ENCODE results near the gene DLGAP4. TPM values are rescaled to one million over a fixed set of nuclear protein-coding genes. Genes with fewer than 3 reads are reported as not detected.

Gene DLGAP4
- total and polyA plus RNA-seq, 4 donors, result 17.8 to 121 (median 70.7) TPM

DNA sequence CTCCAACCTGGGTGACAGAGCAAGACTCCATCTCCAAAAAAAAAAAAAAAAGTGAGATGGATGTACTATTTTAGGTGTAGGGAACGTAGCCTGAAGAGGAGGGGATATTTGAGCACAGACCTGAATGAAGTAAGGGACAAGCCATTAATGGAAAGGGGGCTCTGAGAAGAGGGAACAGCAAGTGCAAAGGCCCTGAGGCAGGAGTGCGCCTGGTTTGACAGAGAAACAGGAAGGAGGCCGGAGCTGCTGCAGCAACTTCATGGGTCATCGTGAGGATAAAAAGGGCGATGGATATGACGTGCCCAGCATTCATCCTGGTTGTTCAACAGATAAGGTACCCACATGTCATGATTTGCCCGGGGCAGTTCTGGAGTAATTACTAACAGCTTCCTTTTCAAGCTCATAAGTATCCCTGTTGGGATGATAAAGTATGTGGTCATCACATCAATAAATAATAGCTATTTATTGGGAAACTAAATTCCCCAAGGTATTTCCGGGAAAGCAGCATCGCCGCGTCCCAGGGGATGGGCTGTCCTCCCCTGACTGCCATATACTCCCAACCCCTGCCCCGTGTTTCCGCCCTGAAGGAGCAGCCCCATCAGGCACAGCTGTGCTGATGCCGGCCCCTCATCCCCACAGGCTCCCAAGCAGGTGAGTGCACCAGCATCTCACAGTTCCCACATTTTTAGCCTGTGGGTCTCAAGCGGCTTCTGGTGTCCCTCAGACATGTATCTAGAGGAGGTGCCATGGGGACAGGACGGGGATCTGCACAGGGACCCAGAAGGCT lies 43.4 kb downstream of the DLGAP4 start:
- no peak overlapping the region for H3K4me3 ChIP-seq (ENCODE audit: low read depth, low read length)
- no peaks in the 10 kb centered on the region for H3K4me1 ChIP-seq (ENCODE audit: control insufficient read depth, insufficient read depth, low read length)
- no peak for DNase-seq (ENCODE audit: low read depth in 4 of 6, low spot score in 6 of 6)
- 82% methylated on average over 13 of the region's 16 CpGs for WGBS (ENCODE audit: insufficient coverage)
- H3K9me3 ChIP-seq (ENCODE audit: control insufficient read depth, insufficient read depth, low read length), result no peaks in the 10 kb centered on the region
- peaks cover 10% of the 10 kb centered on the region for H3K36me3 ChIP-seq (ENCODE audit: control insufficient read depth, insufficient read depth, low read length)
- no peak overlapping the region for H3K27ac ChIP-seq (ENCODE audit: low read depth, low read length)
- H3K27me3 ChIP-seq (ENCODE audit: control insufficient read depth, insufficient read depth, low read length), result no peaks in the 10 kb centered on the region

DNA sequence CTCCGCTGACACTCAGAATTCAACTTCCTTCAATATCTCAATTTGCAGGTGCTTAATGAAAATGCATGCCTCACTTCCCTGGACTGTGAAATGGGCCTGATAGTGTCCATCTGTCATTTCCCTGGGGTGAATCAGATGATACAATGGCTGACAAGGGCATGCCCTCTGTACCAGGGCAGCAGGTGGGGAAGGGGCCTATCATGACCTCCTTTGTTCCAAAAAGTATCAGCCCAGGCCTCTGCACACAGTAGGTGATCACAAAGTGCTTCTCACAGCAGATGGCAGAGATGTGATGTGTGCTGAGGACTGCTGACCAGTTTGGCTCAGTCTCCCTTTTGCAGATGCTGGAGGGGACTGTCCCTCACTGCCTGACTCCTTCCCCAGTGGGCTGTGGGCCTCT lies 44.3 kb downstream of the DLGAP4 start:
- no peaks in the 10 kb centered on the region for H3K4me1 ChIP-seq (ENCODE audit: control insufficient read depth, insufficient read depth, low read length)

DNA sequence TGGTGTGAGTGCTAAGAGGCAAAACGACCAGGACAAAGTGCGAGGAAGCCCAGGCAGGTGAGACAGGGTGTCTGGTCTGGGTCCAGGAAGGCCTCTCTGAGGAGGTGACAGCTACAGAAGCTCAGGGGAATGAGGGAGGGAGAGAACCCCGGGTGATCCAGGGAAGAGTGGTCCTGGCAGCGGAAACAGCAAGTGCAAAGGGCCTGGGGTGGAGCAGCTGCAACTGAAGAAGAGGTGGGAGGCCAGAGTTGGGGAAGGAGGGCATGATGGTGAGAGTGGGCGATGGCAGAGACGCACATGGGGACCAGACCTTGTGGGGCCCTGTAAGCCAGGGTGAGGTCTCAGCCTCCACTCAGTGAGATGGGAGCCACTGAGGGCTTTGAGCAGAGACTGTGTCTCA lies 45.8 kb downstream of the DLGAP4 start:
- peaks cover 9% of the 10 kb centered on the region for H3K36me3 ChIP-seq (ENCODE audit: control insufficient read depth, insufficient read depth, low read length)
- no peaks in the 10 kb centered on the region for H3K9me3 ChIP-seq (ENCODE audit: control insufficient read depth, insufficient read depth, low read length)
- H3K4me3 ChIP-seq (ENCODE audit: low read depth, low read length), result no peak overlapping the region
- no peaks in the 10 kb centered on the region for H3K27me3 ChIP-seq (ENCODE audit: control insufficient read depth, insufficient read depth, low read length)
- no peaks in the 10 kb centered on the region for H3K4me1 ChIP-seq (ENCODE audit: control insufficient read depth, insufficient read depth, low read length)
- H3K27ac ChIP-seq (ENCODE audit: low read depth, low read length), result no peak overlapping the region
- DNase-seq (ENCODE audit: low read depth in 4 of 6, low spot score in 6 of 6), result no peak
- 85% methylated on average over 6 of the region's 6 CpGs for WGBS (ENCODE audit: insufficient coverage)

More for the DNA sequence above, 44.3 kb downstream of the DLGAP4 start:
- Histone ChIP-seq H3K27ac (ENCODE audit: low read depth, low read length) (no peak overlapping the region), H3K4me3 (ENCODE audit: low read depth, low read length) (no peak overlapping the region), H3K9me3 (ENCODE audit: control insufficient read depth, insufficient read depth, low read length) (no peaks in the 10 kb centered on the region), H3K36me3 (ENCODE audit: control insufficient read depth, insufficient read depth, low read length) (peaks cover 9% of the 10 kb centered on the region), H3K27me3 (ENCODE audit: control insufficient read depth, insufficient read depth, low read length) (no peaks in the 10 kb centered on the region)
- WGBS (ENCODE audit: insufficient coverage), result 100% methylated on average over 1 of the region's 1 CpG
- DNase-seq (ENCODE audit: low read depth in 4 of 6, low spot score in 6 of 6), result no peak

DNA sequence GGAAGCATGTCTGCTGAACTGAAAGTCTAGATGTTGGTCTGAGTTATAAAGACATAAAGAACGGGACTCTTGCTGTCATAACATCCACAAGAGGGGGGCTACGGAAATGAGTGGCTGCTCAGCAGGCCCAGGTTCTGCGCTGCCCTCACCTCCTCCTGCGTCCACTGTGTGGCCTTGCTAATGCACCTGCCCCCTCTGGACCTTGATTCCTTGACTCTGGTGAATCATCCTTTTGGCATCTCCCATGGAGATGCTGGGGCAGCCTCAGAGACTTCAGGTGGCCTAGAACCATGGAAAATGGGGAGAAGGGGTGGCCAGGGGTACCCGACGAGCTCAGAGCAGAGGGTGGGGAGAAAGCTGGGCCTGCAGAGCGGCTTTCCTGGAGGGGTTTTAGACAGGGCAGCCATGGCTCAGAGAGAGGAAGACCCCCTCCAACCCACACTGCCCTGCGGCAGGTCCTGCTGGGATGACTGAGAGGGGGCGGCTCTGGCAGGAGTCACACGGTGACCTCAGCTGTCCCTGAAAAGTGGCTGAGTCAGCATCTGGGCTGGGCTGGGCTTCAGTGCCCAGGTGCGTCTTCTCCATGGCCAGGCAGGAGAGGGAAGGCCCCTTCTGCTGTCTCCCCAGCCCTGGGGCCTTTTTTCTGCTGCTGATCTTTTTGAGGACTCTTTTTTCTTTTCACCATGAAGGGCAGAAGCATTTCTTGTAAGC lies 46.9 kb downstream of the DLGAP4 start:
- no peaks in the 10 kb centered on the region for H3K4me1 ChIP-seq (ENCODE audit: control insufficient read depth, insufficient read depth, low read length)
- DNase-seq (ENCODE audit: low read depth in 4 of 6, low spot score in 6 of 6), result no peak
- H3K4me3 ChIP-seq (ENCODE audit: low read depth, low read length), result no peak overlapping the region
- peaks cover 9% of the 10 kb centered on the region for H3K36me3 ChIP-seq (ENCODE audit: control insufficient read depth, insufficient read depth, low read length)
- H3K27ac ChIP-seq (ENCODE audit: low read depth, low read length), result no peak overlapping the region
- 61% methylated on average over 9 of the region's 11 CpGs for WGBS (ENCODE audit: insufficient coverage)
- H3K27me3 ChIP-seq (ENCODE audit: control insufficient read depth, insufficient read depth, low read length), result no peaks in the 10 kb centered on the region
- H3K9me3 ChIP-seq (ENCODE audit: control insufficient read depth, insufficient read depth, low read length), result no peaks in the 10 kb centered on the region

DNA sequence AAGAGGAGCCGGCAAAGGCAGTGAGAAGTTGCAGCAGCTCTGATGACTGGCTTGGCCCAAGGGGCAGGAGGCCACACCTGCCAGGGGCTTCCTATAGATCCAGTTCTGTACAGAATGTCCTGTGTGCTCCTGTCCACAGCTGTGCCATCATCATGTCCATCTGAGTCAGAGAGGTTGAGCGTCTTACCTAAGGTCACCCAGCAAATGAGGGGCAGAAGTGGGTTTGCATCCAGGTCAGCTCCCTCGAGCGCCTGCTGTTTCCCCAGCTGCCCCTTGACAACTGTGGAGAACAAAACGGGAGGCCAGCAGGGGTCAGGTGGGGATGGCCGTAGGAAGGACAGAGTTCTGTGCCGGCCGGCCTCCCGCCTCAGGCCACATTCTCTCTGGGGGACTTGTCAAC lies 47.6 kb downstream of the DLGAP4 start:
- H3K9me3 ChIP-seq (ENCODE audit: control insufficient read depth, insufficient read depth, low read length), result no peaks in the 10 kb centered on the region
- WGBS (ENCODE audit: insufficient coverage), result 61% methylated on average over 9 of the region's 9 CpGs
- DNase-seq (ENCODE audit: low read depth in 4 of 6, low spot score in 6 of 6), result no peak
- no peaks in the 10 kb centered on the region for H3K4me1 ChIP-seq (ENCODE audit: control insufficient read depth, insufficient read depth, low read length)
- peaks cover 9% of the 10 kb centered on the region for H3K36me3 ChIP-seq (ENCODE audit: control insufficient read depth, insufficient read depth, low read length)
- H3K27ac ChIP-seq (ENCODE audit: low read depth, low read length), result no peak overlapping the region
- H3K27me3 ChIP-seq (ENCODE audit: control insufficient read depth, insufficient read depth, low read length), result no peaks in the 10 kb centered on the region
- no peak overlapping the region for H3K4me3 ChIP-seq (ENCODE audit: low read depth, low read length)

DNA sequence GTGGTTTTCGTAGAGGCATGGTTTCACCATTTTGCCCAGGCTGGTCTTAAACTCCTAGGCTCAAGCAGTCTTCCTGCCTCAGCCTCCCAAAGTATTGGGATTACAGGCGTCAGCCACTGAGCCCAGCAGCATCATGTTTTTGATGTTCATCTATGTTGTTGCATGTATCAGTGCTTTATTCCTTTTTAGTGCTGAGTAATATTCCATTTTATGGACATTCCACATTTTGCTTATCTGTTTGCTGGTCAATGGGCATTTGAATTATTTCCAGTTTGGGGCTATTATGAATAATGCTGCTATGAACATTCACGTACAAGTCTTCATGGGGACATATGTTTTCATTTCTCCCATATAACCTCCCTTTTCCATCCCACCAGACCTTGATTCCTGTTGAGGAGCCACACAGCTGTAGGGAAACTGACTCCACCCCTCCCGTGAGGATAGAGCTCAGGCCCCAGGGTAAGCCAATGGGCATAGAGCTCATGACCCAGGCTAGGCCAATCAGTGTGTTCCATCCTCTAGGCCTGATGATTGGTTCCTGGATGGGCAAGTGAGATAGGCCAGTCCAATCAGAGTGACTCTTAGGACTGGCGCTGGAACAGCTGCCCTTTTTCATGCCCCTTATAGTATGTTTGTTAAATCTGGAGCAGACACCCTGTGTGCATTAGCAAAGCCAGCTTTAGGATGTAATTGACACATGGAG lies 49.5 kb downstream of the DLGAP4 start:
- Histone ChIP-seq H3K4me3 (ENCODE audit: low read depth, low read length) (no peak overlapping the region), H3K9me3 (ENCODE audit: control insufficient read depth, insufficient read depth, low read length) (no peaks in the 10 kb centered on the region), H3K36me3 (ENCODE audit: control insufficient read depth, insufficient read depth, low read length) (peaks cover 4% of the 10 kb centered on the region), H3K27ac (ENCODE audit: low read depth, low read length) (no peak overlapping the region), H3K4me1 (ENCODE audit: control insufficient read depth, insufficient read depth, low read length) (no peaks in the 10 kb centered on the region), H3K27me3 (ENCODE audit: control insufficient read depth, insufficient read depth, low read length) (no peaks in the 10 kb centered on the region)
- no peak for DNase-seq (ENCODE audit: low read depth in 4 of 6, low spot score in 6 of 6)
- 91% methylated on average over 4 of the region's 5 CpGs for WGBS (ENCODE audit: insufficient coverage)

DNA sequence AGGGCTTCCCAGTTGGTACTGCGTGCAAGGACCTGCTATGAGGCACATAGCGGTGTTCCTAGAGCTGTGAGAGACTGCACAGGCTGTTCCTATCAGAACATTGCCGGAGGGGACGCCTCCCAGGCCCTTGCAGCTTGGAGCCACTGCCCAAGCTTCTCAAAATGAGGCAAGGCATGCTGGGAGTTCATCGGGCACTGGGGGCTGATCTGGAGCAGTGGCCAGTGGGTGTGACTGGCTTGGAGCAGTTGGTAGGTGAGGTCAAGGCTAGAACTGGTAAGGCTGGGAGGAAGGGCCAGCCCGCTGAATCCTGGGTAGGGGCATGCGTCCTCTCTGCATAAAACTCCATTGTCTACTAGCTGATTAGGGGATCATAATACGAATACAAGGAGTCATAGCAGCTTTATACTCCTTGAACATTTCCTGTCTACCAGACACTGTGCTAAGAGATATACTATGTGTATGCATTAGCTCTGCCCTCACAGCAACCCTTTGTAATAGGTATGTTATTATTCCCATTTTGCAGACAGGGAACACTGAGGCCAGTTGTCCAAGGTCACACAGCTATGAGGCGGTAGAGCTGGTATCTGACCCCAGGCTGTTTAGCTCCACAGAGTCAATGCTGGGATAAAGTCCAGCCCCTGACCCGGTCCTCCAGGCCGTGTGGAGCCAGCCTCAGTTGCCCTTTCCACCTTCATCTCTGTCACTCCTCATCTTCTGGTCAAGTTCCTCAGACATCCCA lies 53.7 kb downstream of the DLGAP4 start:
- no peaks in the 10 kb centered on the region for H3K36me3 ChIP-seq (ENCODE audit: control insufficient read depth, insufficient read depth, low read length)
- H3K4me1 ChIP-seq (ENCODE audit: control insufficient read depth, insufficient read depth, low read length), result no peaks in the 10 kb centered on the region
- no peak for DNase-seq (ENCODE audit: low read depth in 4 of 6, low spot score in 6 of 6)
- no peak overlapping the region for H3K27ac ChIP-seq (ENCODE audit: low read depth, low read length)
- no peaks in the 10 kb centered on the region for H3K9me3 ChIP-seq (ENCODE audit: control insufficient read depth, insufficient read depth, low read length)
- no peak overlapping the region for H3K4me3 ChIP-seq (ENCODE audit: low read depth, low read length)
- 92% methylated on average over 8 of the region's 11 CpGs for WGBS (ENCODE audit: insufficient coverage)
- H3K27me3 ChIP-seq (ENCODE audit: control insufficient read depth, insufficient read depth, low read length), result no peaks in the 10 kb centered on the region

DNA sequence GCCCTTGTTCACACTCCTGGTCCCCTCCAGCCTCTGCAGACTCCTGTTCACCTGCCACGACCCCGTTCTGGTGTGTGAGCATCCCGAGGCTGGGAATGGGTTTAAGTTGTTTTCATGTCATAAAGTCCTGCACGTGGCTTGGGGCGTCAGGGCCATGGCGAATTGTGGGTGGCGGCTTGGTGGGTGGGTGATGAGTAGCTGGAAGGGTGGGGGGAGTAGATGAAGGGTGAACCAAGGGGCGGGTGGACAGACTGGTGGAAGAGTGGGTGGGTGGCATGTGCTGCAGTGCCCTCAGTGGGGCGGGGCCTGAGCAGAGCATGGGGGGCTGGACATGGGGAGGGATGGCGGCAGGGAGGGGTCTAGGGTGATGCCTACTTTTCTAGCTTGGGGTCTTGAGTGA lies 54.3 kb downstream of the DLGAP4 start:
- DNase-seq (ENCODE audit: low read depth in 4 of 6, low spot score in 6 of 6), result no peak
- 65% methylated on average over 7 of the region's 10 CpGs for WGBS (ENCODE audit: insufficient coverage)

DNA sequence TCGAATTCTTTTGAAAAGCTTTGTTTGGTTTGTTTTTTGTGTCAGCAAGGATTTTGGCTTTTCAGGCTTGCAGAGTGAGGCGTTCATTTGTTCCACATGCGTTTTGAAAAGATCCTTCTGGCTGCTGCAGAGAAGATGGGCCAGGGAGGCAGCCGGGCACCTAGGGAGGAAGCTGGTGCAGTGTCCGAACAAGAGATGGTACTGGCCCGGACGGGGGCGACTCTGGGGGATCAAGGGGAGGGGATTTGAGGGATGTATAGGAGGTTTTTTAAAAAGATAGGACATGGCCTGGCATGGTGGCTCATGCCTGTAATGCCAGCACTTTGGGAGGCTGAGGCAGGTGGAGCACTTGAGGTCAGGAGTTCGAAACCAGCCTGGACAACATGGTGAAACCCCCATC lies 55.3 kb downstream of the DLGAP4 start:
- Histone ChIP-seq H3K4me3 (ENCODE audit: low read depth, low read length) (no peak overlapping the region), H3K36me3 (ENCODE audit: control insufficient read depth, insufficient read depth, low read length) (no peaks in the 10 kb centered on the region), H3K27me3 (ENCODE audit: control insufficient read depth, insufficient read depth, low read length) (no peaks in the 10 kb centered on the region), H3K27ac (ENCODE audit: low read depth, low read length) (no peak overlapping the region), H3K4me1 (ENCODE audit: control insufficient read depth, insufficient read depth, low read length) (no peaks in the 10 kb centered on the region), H3K9me3 (ENCODE audit: control insufficient read depth, insufficient read depth, low read length) (no peaks in the 10 kb centered on the region)
- no peak for DNase-seq (ENCODE audit: low read depth in 4 of 6, low spot score in 6 of 6)
- 63% methylated on average over 8 of the region's 9 CpGs for WGBS (ENCODE audit: insufficient coverage)

More for the DNA sequence above, 54.3 kb downstream of the DLGAP4 start:
- Histone ChIP-seq H3K27ac (ENCODE audit: low read depth, low read length) (no peak overlapping the region), H3K27me3 (ENCODE audit: control insufficient read depth, insufficient read depth, low read length) (no peaks in the 10 kb centered on the region), H3K36me3 (ENCODE audit: control insufficient read depth, insufficient read depth, low read length) (no peaks in the 10 kb centered on the region), H3K9me3 (ENCODE audit: control insufficient read depth, insufficient read depth, low read length) (no peaks in the 10 kb centered on the region), H3K4me3 (ENCODE audit: low read depth, low read length) (no peak overlapping the region), H3K4me1 (ENCODE audit: control insufficient read depth, insufficient read depth, low read length) (no peaks in the 10 kb centered on the region)
